ENCODE results near the gene NOC4L.

GRCh38 chr12:132171968-132172521 lies 27.8 kb downstream of the NOC4L start:
- TF ChIP-seq POLR2A (IDR thresholded peaks at IDR 0.05; ENCODE audit: low read length) (no peak), GATA1 (IDR thresholded peaks at IDR 0.05; ENCODE audit: low read depth, low read length) (no peak)
